ENCODE results near the gene DLG2. TPM values are rescaled to one million over a fixed set of nuclear protein-coding genes. Genes with fewer than 3 reads are reported as not detected.

DLG2 gene
- total RNA-seq, 1 donor from 2014 or later: 0.17 TPM

- no peak overlapping the region for H3K4me3 ChIP-seq (ENCODE audit: low read depth, low read length)
- TF ChIP-seq CTCF (conservative IDR thresholded peaks at IDR 0.05; ENCODE audit: low read depth, low read length): no peak
- DNase-seq (ENCODE audit: low read depth): no peak
These were observed 1018.9 kb downstream of the DLG2 start for GRCh38 chr11:84607975-84608836.

- DNase-seq (ENCODE audit: low read depth): no peak
- H3K4me3 ChIP-seq (ENCODE audit: low read depth, low read length): no peak overlapping the region
- TF ChIP-seq CTCF (conservative IDR thresholded peaks at IDR 0.05; ENCODE audit: low read depth, low read length): no peak
These were observed 1032.5 kb downstream of the DLG2 start for GRCh38 chr11:84594602-84595001.

- no peak for TF ChIP-seq CTCF (conservative IDR thresholded peaks at IDR 0.05; ENCODE audit: low read depth, low read length)
- DNase-seq (ENCODE audit: low read depth): no peak
- H3K4me3 ChIP-seq (ENCODE audit: low read depth, low read length): no peak overlapping the region
These were observed 1037.0 kb downstream of the DLG2 start for GRCh38 chr11:84590106-84590505.

- no peak for DNase-seq (ENCODE audit: low read depth)
- no peak for TF ChIP-seq CTCF (conservative IDR thresholded peaks at IDR 0.05; ENCODE audit: low read depth, low read length)
- no peak overlapping the region for H3K4me3 ChIP-seq (ENCODE audit: low read depth, low read length)
These were observed 1038.9 kb downstream of the DLG2 start for GRCh38 chr11:84588131-84588829.

GRCh38 chr11:84583106-84583505, 1044.0 kb downstream of the DLG2 start:
- H3K4me3 ChIP-seq (ENCODE audit: low read depth, low read length): no peak overlapping the region
- no peak for DNase-seq (ENCODE audit: low read depth)
- no peak for TF ChIP-seq CTCF (conservative IDR thresholded peaks at IDR 0.05; ENCODE audit: low read depth, low read length)

GRCh38 chr11:84581083-84581482, 1046.1 kb downstream of the DLG2 start:
- no peak for TF ChIP-seq CTCF (conservative IDR thresholded peaks at IDR 0.05; ENCODE audit: low read depth, low read length)
- no peak overlapping the region for H3K4me3 ChIP-seq (ENCODE audit: low read depth, low read length)
- no peak for DNase-seq (ENCODE audit: low read depth)

Measured in epithelial cell of proximal tubule (primary cell).